HG02588 (cell line): ENCODE results near the gene ITGB6.

ENCODE experiments used
- ATAC-seq: cut with Tn5 transposase; IDR thresholded peaks from one replicate; pipeline ENCODE4 v1.9.1; 2021; ENCODE audit warnings: mild to moderate bottlenecking, moderate library complexity; ENCODE audit not compliant: unreplicated experiment

The ITGB6 gene

DNA sequence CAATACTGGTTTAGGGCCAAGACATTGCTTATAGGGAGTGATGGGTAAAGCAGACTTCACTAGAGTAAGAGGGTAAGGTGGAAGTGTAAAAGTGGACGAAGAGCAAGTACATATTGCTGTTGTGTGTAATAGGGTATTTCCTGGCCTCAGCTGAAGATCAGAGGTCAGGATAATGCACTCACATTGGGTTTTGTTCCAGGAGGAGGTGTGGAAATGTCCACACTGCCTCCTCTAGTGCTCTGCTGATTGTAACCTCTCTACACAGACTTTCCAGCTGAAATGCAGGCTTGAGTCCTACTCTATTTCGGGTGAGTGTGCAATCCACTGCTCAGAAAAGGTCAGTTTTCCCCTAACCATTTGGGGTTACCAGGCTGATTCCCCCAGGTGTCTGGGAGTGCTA, 96.0 kb downstream of the ITGB6 start:
- ATAC-seq, result no peak

DNA sequence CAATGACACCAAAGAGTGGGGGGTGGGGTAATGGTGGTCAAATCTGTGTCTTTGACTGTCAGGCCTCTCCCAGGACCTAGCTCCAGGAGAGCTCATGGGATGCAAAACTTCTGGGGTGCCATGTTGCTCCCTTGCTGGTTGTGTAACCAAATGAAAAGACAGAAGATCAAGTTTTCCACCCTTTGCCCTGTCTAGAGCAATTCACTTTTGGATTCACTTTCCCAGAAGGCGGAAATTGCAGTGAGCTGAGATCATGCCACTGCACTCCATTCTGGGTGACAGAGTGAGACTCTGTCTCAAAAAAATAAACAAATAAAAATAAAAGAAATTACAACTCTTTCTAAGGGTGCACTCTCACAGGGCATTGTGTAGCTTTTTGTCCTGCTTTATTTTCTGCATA, 102.7 kb downstream of the ITGB6 start:
- ATAC-seq, result no peak

DNA sequence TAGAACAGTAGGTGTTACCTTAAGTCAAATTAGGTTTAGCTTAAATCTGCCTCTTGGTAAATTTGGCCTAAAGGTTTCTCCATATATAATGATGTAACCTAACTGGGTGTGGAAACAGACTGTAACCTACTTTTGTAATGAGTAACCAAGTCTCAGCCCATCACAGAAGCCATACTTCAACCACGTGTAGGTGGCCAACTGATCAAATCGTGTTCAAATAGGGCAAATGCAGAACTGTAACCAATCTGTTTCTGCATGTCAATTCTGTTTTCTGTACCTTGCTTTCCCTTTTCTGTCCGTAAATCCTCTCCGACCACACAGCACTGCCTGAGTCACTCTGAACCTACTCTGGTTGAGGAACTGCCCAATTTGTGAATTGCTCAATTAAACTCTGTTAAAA, 103.7 kb downstream of the ITGB6 start:
- ATAC-seq, result peak; percentile 77

DNA sequence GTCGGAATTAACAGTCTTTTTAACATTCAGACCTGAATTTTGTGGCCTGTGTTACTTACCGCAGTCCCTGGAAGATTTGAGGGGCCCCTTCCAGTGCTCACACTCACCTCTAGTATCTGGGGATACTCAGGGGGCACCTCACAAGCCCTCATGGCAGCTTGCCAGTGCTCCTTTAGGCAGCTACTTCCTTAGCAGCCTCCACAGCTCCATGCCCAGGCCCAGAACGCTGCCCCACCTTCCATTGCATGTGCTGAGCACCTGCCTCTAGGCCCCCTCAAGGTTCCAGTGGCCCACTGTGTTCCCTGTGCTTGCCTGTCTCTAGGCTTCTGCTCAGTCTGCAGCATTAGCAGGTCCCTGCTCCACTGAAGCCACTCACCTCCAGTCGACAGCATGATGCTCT, 107.6 kb downstream of the ITGB6 start:
- no peak for ATAC-seq

DNA sequence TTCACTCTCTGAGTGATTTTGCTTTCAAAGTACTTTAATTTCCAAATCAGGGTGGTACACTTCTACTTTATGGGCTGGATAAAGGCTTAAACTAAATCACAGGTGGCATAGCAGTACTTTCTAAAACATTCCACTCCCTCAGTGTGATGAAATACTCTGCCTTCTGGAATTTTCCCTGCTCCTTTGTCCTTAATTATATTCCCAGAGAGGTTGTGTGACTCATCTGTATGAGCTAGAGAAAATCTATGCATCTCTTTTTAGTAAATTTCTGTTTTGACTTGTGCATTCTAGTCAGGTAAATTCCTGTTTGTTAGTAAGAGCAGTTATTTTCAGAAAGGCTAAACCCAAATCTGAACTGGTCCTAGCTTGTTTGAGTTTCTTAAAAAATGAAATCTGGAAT, 108.7 kb downstream of the ITGB6 start:
- ATAC-seq, result no peak

DNA sequence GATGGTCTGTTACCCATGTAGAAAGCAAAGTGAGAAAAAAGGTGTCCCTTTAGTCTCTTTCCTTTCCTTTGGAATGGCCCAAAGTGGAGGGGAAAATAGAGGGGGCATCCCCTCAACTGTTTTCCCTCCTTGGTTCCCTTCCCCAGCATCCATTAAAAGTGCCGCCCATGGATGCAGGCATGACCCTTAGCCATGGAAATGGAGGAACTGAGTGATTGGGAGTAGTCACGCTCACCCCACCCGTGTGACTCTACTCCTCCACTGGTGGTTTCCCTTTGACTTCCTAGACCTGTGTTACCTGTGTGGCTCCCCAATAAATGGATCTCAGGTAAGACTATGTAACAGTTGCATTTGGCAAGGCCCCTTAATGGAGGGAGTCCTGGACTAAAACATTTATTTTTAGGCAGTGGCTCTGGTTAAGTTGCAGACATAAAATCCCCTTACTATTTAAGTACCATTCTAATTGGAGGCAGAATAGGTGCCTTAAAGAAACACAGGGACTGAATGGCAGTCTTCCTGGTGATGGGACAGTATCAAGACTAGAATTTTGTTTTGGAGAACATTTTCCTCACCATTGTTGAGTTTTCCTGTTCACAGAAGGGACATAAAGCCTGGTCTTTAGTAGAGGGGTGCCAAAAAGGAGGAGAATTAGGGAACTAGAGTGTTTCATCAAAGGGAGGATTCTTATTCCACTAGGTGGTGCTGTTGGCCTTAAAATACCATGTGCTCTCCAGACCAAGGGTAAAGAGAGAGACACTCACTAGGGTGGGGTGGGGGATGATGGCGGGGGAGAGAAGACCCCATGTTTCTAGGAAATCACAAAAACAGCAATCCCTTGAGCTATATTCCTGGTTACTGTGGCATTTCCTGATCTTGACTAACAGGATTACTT, 112.0 kb downstream of the ITGB6 start:
- no peak for ATAC-seq

DNA sequence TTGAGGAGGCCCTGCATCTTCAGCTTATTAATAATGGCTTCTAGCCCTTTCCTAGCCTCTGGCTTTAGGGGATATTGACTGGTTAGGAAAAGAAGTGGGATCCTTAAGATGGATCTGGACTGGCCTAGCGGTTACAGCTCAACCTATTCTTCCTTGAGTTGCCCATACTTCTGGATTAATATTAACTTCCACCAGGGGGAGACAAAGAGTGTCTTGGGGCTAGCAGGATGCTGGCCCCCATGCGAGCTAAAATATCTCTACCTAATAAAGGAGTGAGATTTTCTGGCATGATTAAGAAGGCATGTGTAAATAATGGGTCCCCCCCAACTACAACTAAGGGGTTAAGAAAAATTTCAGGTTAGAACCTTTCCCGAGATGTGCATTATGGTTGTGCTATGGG, 114.4 kb downstream of the ITGB6 start:
- ATAC-seq, result no peak

DNA sequence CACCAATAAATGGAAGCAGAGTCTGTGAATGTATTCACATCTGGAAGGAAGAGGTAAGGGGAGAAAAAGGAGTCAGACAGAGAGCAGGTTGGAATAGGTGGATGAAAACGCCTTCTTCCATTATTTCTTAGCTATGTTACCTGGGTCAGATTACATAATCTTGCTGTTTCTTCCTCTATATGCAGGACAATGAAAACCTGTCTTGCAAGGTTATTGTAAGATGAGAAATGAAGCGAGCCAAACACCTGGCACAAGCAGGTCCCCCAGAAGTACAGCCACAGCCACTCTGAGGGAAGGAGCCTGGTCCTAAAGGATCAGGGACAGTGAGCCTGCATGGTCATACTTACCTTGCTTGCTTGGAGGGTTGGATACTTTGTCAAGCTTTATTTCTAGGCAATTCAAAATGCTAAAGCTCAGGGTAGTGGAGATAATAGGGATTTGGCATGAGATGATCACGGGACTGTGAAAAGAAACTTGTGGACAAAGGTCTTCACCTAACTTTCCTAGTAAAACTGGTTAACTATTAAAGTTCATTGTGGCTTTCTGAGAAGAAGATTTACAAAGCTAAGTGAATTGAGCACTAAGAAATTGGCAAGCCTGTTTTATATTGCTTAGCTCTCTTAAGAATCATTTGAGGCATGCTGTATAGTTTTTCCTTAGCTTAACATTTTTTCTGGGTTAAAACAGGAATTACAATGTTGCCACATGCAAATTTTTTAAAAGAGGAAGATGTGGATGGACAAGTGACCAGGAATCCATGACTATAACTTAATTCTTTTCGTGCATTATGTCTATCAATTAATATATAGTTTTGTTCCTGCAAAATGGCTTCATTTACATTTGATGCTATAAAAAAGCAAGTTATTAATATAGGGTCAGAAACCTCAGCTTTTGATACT, 121.9 kb downstream of the ITGB6 start:
- no peak for ATAC-seq

DNA sequence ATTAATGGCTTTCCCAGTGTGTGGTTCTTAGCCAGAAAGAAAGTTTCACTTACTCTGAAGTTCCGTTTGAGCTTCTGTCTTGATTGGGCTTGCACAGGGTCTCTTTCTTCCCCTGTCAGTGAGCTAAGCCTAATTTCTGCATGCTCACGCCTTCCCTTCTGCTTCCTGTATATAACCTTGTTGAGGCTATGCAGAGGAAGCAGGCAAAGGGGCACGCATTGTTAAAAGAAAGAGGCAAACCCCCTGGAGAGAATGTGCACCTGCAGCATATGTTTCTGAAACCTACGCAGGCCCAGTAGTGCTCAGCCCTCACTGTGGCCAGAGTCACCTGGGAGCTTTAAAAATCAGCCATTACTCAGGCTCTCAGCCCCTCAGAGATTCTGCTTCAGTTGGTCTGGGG, 123.2 kb downstream of the ITGB6 start:
- no peak for ATAC-seq

DNA sequence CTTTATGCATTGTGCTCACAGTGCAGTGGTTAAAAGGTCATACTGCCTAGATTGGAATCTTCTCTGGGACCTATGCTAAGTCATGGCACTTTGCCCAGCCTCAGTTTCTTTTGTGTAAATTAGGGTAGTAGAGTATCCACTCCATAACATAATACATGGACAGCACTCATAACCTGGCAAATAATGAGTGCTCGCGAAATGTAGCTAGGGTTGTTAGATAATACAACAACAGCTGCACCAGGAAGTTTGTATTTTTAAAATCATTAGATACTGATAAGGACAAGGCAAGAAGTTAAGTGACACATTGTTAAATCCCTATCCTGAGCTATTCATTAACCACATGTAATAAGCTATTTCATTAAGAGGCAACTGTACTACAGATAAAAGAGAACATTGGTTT, 123.8 kb downstream of the ITGB6 start:
- no peak for ATAC-seq

DNA sequence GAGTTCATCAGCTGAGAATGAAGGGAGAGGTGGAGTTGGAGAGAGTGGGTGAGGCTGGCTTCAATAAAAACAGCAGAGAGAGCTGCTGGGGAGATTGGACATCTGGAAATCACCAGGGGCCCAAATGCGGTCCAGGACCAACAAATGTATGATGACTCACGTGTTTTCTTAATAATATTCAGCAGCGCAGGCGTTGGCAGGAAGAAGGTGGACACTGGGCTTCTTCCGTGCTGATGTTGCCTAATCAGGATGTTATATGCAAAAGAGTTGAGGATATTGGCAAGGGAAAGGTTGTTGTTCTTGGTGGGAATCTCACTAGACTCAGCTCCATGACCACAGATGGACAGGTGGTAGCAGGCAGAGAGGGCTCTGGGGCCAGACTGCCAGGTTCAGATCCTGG, 124.9 kb downstream of the ITGB6 start:
- ATAC-seq, result no peak

DNA sequence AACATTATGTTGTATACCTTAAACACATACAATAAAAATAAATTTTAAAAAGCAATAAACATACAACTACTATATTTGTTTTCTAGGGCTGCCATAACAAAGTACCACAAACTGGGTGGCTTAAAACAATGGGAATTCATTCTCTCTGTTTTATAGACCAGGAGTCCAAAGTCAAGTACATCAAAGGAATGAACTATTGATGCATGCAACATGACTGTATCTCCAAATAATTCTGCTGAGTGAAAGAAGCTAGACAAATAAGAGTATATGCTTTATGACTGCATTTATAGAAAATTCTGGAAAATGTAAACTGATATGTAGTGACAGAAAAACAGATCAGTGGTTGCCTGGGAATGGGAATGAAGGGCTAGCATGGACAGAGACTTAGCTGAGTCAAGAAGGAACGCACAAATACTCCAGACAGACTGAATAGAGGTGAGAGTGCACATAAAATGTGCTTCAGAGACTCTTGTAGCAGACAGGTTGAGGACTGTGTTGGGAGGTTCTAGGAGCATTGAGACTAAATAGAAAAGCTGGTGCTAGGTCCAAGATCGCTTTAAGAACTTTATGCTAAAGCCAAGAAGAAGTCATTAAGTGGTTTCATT, 126.7 kb downstream of the ITGB6 start:
- no peak for ATAC-seq

DNA sequence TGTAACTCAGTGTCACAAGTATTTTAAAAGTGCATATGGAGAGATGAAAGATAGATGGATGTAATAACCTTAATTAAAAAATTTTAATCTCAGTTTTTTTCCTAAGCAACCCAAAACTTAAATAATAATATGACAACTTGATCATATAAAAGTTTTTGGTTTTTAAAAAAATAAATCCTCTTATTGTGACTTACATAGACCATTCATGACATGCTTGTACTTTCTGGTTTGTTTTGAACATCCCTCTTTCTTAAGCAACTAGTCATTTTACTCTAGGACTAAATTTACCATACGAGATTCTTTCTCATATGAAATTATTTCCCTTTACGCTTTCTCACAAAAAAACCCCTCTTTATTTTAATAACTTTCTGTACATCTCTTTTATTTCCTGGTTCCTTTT, 131.2 kb downstream of the ITGB6 start:
- ATAC-seq, result no peak

DNA sequence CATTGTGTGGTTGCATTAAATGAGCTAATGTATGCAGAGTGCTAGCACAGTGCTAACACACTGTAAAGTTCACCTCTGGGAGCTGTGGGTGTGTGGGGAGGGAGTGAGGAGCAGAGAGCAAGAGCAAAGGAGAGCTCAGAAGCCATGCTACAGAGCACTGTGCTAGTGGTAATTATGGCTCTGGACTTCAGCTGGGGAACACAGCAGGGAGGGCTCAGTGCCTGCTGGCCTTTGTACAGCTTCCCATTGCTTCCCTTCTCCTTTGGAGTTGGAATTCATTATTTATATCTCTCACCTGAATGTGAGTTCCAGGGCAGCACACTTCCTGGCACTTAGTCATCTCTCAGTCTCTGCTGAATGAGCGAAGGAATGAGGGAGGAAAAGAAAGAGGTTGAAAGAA, 135.2 kb downstream of the ITGB6 start:
- ATAC-seq, result no peak

DNA sequence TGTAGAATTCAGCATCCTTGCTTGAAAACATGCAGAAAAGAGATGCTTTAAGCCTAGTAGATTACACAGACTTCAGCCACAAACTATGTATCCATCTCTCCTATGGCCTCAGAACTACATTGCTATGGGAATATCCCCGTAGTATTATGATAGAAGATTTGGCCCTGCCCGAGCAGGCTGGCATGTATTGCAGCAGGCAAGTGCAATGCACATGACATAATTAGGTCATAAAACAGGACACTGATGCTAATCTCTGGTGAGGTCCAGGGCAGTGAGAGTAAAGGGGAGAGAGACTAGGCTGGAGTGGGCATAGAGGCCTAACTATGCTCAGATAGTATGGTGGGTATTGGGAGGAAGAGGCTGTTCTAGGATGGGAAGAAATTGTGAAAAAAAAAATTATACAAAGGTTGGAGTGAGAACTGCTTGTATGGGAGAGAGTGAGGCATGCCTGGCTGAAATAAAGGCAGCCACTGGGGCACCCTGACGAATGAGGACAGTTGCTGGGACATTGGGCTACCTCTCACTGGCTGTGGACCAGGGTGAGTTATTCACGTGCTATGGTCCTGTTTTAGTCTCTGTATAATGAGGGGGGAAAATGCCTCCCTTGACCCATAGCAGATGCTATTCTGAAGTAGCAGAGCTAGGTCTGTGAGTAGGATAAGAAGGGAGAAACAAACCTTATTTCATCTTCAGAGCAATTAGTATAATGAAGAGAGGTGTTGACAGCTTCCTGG, 136.0 kb downstream of the ITGB6 start:
- ATAC-seq, result no peak

DNA sequence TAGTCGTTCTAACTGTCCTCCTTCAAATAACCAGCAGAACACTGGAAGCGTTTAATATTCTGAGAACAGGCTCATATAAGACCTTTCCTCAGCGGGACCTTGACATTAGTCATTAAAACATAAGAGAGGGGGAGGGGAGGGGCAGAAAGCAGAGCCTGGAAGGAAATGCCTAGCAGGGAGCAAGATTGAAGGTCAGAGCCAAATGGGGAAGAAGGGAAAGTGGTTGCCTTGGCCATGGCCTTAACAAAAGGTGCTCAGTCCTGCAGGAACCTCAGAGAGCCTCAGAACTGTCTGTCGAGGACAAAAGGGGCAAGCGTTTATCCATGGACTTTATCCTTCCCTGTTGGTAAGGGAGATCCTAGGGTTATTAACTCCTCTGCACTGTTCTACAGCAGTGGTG, 136.8 kb downstream of the ITGB6 start:
- no peak for ATAC-seq

DNA sequence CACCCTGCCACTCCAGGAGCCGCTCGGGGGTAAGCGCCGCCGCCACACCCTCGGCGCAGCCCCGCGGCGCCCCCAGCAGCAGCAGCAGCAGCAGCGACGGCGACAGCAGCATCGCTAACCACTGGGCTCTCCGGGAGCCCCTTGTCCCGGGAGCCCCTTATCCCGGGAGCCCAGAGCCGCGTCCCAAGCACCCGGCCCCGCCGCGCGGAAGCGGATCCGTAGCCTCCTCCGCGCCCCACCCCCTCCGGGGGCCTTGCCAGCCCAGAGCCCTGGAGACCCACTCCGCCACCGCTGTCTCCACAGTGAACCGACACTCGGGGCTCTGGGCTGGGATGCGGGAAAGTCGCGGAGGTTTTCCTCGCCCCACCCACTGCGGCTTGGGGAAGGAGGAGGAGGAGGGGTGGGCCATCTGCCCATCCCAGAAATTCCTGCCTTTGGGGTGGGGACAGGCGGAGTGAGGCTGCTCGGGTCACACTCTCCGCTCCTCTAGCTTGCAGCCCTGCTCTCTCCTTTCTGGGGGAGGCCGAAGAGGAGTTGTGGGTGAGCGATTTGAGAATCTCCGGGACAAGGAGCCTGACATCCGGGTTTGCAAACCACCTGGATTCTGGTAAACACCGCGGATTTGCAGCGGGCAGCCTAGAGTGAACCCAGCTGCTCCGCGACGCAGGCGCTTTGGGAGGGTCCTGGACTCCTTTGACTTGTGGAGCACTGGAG, 137.6 kb downstream of the ITGB6 start, which contains the start of gene PLA2R1:
Gene PLA2R1, minus strand, starts transcription at position 324 of the 714 bp plus-strand sequence. Its CDS starts 212 bp downstream, at position 112.
- ATAC-seq, result no peak

DNA sequence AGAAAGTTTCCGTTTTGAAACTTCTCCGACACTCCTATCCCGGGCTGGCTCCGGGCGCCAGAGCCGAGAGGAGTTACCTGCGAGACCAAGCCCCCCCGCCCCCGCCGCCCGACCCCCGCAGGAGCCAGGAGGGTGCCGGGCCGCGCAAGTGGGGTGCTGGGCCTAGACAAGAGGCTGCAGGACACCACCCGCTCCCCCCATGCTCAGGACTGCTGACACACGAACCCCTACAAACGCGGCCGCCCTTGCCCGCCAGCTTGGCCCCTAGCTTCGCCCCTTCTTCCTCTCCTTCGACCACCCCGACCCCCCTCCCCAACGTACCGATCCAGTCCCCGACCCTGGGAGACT, 138.2 kb downstream of the ITGB6 start:
- no peak for ATAC-seq

DNA sequence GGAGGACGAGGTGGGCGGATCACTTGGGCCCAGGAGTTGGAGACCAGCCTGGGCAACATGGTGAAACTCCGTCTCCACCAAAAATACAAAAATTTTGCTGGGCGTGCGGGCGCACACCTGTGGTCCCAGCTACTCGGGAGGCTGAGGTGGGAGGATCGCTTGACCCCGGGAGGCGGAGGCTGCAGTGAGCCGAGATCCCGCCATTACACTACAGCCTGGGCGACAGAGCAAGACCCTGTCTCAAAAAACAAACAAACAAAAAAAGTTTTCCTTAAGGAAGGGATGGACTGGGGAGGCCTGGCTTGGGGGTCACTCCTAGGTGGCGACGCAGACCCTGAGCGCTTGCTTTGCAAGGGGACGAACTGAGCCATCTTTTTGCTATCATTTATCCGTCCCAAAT, 138.5 kb downstream of the ITGB6 start:
- ATAC-seq, result no peak

DNA sequence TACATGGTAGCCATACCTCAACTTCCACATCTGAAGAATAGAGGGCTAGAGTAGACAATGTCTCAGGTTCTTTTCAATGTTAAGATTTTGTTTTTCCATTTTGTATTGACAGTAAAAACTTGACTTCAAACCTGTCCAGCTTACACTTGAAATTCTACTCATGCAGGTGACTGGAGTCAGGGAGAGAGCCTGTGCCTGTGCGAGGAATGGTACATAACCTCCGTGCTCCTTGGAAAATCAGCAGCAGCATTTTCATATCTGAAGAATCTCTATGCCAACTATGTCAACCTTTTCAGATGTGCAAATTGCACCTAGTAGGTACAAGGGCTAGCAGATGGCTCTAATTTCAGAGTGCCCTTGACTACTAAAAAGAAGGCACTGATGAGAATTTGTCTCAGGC, 139.8 kb downstream of the ITGB6 start:
- no peak for ATAC-seq
